Panc1 (cell line): Measurements from ENCODE around the gene TMEM259.

Source experiments
- POLR2AphosphoS5 ChIP-seq: IDR thresholded peaks from 2 replicates; pipeline ENCODE4 v1.6.1; 2012; ENCODE audit warnings: mild to moderate bottlenecking, low read depth, low read length, moderate library complexity
- TF ChIP-seq, protein P1 (sequence below): fragments of 450-650 bp; IDR thresholded peaks from 2 replicates; pipeline ENCODE4 v1.5.1; 2017; ENCODE audit warnings: mild to moderate bottlenecking
- TF ChIP-seq, protein P2 (sequence below), 2 experiments: IDR thresholded peaks; 2 replicates each; pipeline ENCODE4 v1.6.1; 2011 to 2012; ENCODE audit warnings: low read depth in 2 of 2, control low read depth in 1 of 2, low read length in 1 of 2, mild to moderate bottlenecking in 1 of 2, moderate library complexity in 1 of 2; ENCODE audit not compliant: insufficient read depth in 1 of 2

DNA sequence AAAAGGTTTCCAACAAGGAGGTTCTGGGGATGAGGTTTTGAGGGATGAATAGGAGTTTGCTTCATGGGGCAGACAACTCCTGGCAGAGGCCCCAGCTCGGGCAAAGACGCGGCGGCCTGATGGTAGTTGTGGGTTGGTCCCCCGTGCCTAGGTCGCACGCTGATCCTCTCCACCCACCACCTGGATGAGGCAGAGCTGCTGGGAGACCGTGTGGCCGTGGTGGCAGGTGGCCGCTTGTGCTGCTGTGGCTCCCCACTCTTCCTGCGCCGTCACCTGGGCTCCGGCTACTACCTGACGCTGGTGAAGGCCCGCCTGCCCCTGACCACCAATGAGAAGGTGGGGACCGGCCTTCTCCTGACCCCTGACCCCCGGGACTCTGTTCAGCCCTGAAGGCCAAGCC lies 30.9 kb upstream of the TMEM259 start:
- TF ChIP-seq, protein P1, sequence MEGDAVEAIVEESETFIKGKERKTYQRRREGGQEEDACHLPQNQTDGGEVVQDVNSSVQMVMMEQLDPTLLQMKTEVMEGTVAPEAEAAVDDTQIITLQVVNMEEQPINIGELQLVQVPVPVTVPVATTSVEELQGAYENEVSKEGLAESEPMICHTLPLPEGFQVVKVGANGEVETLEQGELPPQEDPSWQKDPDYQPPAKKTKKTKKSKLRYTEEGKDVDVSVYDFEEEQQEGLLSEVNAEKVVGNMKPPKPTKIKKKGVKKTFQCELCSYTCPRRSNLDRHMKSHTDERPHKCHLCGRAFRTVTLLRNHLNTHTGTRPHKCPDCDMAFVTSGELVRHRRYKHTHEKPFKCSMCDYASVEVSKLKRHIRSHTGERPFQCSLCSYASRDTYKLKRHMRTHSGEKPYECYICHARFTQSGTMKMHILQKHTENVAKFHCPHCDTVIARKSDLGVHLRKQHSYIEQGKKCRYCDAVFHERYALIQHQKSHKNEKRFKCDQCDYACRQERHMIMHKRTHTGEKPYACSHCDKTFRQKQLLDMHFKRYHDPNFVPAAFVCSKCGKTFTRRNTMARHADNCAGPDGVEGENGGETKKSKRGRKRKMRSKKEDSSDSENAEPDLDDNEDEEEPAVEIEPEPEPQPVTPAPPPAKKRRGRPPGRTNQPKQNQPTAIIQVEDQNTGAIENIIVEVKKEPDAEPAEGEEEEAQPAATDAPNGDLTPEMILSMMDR, result no peak
- TF ChIP-seq, protein P2, sequence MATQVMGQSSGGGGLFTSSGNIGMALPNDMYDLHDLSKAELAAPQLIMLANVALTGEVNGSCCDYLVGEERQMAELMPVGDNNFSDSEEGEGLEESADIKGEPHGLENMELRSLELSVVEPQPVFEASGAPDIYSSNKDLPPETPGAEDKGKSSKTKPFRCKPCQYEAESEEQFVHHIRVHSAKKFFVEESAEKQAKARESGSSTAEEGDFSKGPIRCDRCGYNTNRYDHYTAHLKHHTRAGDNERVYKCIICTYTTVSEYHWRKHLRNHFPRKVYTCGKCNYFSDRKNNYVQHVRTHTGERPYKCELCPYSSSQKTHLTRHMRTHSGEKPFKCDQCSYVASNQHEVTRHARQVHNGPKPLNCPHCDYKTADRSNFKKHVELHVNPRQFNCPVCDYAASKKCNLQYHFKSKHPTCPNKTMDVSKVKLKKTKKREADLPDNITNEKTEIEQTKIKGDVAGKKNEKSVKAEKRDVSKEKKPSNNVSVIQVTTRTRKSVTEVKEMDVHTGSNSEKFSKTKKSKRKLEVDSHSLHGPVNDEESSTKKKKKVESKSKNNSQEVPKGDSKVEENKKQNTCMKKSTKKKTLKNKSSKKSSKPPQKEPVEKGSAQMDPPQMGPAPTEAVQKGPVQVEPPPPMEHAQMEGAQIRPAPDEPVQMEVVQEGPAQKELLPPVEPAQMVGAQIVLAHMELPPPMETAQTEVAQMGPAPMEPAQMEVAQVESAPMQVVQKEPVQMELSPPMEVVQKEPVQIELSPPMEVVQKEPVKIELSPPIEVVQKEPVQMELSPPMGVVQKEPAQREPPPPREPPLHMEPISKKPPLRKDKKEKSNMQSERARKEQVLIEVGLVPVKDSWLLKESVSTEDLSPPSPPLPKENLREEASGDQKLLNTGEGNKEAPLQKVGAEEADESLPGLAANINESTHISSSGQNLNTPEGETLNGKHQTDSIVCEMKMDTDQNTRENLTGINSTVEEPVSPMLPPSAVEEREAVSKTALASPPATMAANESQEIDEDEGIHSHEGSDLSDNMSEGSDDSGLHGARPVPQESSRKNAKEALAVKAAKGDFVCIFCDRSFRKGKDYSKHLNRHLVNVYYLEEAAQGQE (IDR thresholded peaks at IDR 0.05; ENCODE audit: insufficient read depth in 1 of 2, low read depth in 2 of 2, low read length in 1 of 2), result no peak
- no peak for TF ChIP-seq POLR2AphosphoS5
